OCI-LY3 (cell line): ENCODE results near the gene PAK1.

Experiments
- CTCF ChIP-seq: fragments of 200-600, 300-600 bp; sonication (generic); IDR thresholded peaks from 2 replicates; pipeline ENCODE4 v1.5.1; 2014; ENCODE audit warnings: antibody characterized with exemption, low read length, low read depth
- EZH2phosphoT487 ChIP-seq: fragments of 200-600 bp; shearing (Covaris generic); IDR thresholded peaks from 2 replicates; pipeline ENCODE4 v1.6.1; 2018; ENCODE audit warnings: antibody characterized with exemption, mixed run types, low read depth

- TF ChIP-seq CTCF: no peak
- no peak for TF ChIP-seq EZH2phosphoT487
These were observed 24.8 kb downstream of the PAK1 start for GRCh38 chr11:77449060-77449521.
